ENCODE results near the gene TMEM185A.
"Not testable (repeated sequence)": the region's sequence is repeated elsewhere in the genome, so short reads cannot be mapped to it uniquely, and the experiment has no call there.

The TMEM185A gene

DNA sequence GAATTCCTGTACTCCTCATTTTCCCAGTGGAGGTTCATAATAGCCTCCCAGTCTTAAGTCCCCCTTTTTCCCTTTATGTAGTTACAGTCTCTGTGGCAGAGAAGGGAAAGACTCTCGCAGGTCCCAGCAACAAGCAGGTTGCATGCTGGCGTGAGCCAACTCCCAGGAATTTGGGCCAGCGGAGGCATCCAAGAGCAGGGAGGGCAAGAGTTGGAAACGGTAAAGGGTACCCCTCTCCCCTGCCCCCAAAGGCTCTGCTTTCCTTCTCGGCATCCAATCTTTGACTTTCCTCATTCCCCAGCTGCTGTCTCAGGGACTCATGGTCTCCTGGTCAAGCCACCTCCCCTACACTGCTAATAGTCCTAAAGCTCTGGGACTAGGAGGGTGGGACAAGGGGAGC, 21.1 kb downstream of the TMEM185A start:
- no peak for DNase-seq (ENCODE audit: low read depth in 1 of 2, low spot score in 1 of 2)
- Histone ChIP-seq H3K27me3 (ENCODE audit: insufficient read depth, poor library complexity, severe bottlenecking) (no peaks in the 10 kb centered on the region), H3K4me3 (replicated peaks; ENCODE audit: insufficient read depth, low read length) (no peak overlapping the region), H3K27ac (replicated peaks) (no peak overlapping the region)
- no peak for TF ChIP-seq GABPA (IDR thresholded peaks at IDR 0.05; ENCODE audit: low read depth)
- TF ChIP-seq SPI1 (IDR thresholded peaks at IDR 0.05; ENCODE audit: borderline replicate concordance, low read depth) = no peak
- TF ChIP-seq, protein P1, sequence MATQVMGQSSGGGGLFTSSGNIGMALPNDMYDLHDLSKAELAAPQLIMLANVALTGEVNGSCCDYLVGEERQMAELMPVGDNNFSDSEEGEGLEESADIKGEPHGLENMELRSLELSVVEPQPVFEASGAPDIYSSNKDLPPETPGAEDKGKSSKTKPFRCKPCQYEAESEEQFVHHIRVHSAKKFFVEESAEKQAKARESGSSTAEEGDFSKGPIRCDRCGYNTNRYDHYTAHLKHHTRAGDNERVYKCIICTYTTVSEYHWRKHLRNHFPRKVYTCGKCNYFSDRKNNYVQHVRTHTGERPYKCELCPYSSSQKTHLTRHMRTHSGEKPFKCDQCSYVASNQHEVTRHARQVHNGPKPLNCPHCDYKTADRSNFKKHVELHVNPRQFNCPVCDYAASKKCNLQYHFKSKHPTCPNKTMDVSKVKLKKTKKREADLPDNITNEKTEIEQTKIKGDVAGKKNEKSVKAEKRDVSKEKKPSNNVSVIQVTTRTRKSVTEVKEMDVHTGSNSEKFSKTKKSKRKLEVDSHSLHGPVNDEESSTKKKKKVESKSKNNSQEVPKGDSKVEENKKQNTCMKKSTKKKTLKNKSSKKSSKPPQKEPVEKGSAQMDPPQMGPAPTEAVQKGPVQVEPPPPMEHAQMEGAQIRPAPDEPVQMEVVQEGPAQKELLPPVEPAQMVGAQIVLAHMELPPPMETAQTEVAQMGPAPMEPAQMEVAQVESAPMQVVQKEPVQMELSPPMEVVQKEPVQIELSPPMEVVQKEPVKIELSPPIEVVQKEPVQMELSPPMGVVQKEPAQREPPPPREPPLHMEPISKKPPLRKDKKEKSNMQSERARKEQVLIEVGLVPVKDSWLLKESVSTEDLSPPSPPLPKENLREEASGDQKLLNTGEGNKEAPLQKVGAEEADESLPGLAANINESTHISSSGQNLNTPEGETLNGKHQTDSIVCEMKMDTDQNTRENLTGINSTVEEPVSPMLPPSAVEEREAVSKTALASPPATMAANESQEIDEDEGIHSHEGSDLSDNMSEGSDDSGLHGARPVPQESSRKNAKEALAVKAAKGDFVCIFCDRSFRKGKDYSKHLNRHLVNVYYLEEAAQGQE (IDR thresholded peaks at IDR 0.05; ENCODE audit: insufficient replicate concordance, low read depth) = no peak
- no peak for TF ChIP-seq POLR2AphosphoS5 (IDR thresholded peaks at IDR 0.05; ENCODE audit: low read depth)
- TF ChIP-seq, protein P2, sequence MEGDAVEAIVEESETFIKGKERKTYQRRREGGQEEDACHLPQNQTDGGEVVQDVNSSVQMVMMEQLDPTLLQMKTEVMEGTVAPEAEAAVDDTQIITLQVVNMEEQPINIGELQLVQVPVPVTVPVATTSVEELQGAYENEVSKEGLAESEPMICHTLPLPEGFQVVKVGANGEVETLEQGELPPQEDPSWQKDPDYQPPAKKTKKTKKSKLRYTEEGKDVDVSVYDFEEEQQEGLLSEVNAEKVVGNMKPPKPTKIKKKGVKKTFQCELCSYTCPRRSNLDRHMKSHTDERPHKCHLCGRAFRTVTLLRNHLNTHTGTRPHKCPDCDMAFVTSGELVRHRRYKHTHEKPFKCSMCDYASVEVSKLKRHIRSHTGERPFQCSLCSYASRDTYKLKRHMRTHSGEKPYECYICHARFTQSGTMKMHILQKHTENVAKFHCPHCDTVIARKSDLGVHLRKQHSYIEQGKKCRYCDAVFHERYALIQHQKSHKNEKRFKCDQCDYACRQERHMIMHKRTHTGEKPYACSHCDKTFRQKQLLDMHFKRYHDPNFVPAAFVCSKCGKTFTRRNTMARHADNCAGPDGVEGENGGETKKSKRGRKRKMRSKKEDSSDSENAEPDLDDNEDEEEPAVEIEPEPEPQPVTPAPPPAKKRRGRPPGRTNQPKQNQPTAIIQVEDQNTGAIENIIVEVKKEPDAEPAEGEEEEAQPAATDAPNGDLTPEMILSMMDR (IDR thresholded peaks at IDR 0.05; ENCODE audit: insufficient read depth, low read length) = no peak

DNA sequence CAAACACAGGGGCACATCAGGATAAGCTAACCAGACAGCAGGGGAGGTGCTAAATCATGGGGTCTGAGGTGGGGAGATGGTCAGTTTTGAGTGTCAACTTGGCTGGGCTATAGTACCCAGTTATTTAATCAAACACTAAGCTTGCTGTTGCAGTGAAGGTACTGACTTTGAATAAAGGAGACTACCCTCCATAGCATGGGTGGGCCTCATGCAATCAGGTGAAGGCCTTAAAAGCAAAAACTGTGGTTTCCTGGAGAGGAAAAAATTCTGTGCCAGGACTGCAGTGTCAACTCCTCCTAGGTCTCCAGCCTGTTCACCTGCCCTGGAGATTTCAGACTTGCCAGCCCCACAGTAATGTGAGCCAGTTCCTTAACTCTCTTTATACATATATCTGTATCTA, 23.9 kb downstream of the TMEM185A start:
- Histone ChIP-seq H3K27ac (replicated peaks) (no peak overlapping the region), H3K4me3 (replicated peaks; ENCODE audit: insufficient read depth, low read length) (no peak overlapping the region), H3K27me3 (ENCODE audit: insufficient read depth, poor library complexity, severe bottlenecking) (no peaks in the 10 kb centered on the region)
- TF ChIP-seq, protein P2 (IDR thresholded peaks at IDR 0.05; ENCODE audit: insufficient read depth, low read length) = no peak
- TF ChIP-seq GABPA (IDR thresholded peaks at IDR 0.05; ENCODE audit: low read depth) (no peak), SPI1 (IDR thresholded peaks at IDR 0.05; ENCODE audit: borderline replicate concordance, low read depth) (no peak), POLR2AphosphoS5 (IDR thresholded peaks at IDR 0.05; ENCODE audit: low read depth) (no peak)
- TF ChIP-seq, protein P1 (IDR thresholded peaks at IDR 0.05; ENCODE audit: insufficient replicate concordance, low read depth) = no peak
- DNase-seq (ENCODE audit: low read depth in 1 of 2, low spot score in 1 of 2) = no peak

DNA sequence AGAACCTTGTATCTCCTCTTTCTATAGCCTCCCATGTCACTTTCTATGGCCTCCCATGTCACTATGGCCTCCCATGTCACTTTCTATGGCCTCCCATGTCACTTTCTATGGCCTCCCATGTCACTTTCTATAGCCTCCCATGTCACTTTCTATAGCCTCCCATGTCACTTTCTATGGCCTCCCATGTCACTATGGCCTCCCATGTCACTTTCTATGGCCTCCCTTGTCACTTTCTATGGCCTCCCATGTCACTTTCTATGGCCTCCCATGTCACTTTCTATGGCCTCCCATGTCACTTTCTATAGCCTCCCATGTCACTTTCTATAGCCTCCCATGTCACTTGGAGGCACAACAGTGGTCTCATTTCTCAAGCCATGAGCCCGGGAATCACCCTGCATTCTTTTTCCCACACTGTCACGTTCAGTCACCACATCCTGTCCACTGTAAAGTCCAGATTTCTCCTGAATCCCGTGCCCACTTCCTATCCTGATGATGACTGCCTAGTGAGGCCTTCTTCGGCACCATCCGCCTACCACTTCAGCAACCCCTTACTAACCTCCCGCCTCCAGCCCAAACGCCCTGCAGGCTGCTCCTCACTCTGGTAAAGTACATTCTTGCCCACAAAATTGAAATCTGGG, 26.2 kb downstream of the TMEM185A start:
- not testable (repeated sequence) for H3K4me3 ChIP-seq (replicated peaks; ENCODE audit: insufficient read depth, low read length); DNase-seq (ENCODE audit: low read depth in 1 of 2, low spot score in 1 of 2); H3K27ac ChIP-seq (replicated peaks); H3K27me3 ChIP-seq (ENCODE audit: insufficient read depth, poor library complexity, severe bottlenecking)

DNA sequence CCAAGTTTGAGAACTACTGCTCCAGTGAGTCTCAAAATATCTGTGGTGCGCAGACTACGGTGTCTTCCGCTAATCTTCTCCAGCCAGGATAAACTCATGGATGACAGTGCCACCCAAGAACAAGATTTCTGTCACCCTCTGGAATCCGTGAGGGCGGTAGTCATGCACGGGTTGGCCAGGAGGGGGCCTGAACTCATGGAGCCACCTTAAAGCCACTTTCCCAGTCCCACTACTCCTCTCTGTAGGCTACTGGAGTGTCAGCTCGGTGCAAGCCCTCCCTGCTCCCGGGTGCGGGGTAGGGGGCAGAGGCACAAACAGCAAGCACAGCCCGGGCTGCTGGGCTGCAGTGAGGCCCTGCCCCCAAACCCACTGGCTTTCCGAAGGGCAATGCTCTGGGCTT, 33.0 kb downstream of the TMEM185A start:
- not testable (repeated sequence) for H3K27me3 ChIP-seq (ENCODE audit: insufficient read depth, poor library complexity, severe bottlenecking); DNase-seq (ENCODE audit: low read depth in 1 of 2, low spot score in 1 of 2); H3K27ac ChIP-seq (replicated peaks); H3K4me3 ChIP-seq (replicated peaks; ENCODE audit: insufficient read depth, low read length)

DNA sequence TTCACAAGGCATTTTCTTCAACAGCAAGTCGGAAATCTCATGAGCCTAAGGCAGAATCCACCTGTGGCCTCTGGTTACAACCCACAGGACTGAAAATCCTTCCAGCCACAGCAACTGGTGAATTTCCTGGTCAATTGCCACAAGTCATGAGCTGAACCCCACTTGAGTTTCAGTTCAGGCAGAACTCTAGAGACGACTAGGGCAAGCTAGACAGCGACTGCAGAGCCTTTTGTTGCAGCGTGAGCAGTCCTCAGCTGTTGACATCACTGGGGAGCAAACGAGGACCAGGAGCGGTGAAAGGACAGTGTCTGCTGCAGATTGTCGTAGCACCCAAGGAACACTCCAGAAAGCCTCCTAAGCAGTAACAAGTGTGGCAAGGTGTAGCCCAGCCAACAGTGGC, 35.6 kb downstream of the TMEM185A start:
- H3K4me3 ChIP-seq (replicated peaks; ENCODE audit: insufficient read depth, low read length); DNase-seq (ENCODE audit: low read depth in 1 of 2, low spot score in 1 of 2); H3K27ac ChIP-seq (replicated peaks); H3K27me3 ChIP-seq (ENCODE audit: insufficient read depth, poor library complexity, severe bottlenecking): not testable (repeated sequence)

DNA sequence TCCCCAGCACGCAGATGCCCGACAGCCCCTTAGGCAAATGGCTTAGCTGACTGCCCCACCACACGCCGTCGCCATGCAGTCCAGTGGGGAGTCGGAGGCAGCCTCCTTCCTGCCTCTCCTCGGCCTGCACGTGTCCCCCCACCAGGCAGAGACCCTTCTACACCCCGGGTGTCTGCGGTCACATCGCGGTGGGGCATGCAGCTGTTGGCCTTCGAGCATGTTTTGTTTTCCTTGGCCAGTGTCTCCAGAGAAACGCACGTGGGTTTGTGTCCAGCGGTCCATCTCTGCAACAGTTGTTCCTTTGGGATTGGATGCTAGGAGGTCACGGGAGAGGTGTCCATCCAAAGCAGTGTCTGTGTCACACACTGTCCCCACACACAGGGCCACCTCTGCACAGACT, 36.4 kb downstream of the TMEM185A start, which contains the start of gene HSFX2:
Gene HSFX2, minus strand, starts transcription at position 101 of the 400 bp plus-strand sequence. CDS start 614 bp downstream, outside the sequence.
- not testable (repeated sequence) for H3K27ac ChIP-seq (replicated peaks); H3K4me3 ChIP-seq (replicated peaks; ENCODE audit: insufficient read depth, low read length); H3K27me3 ChIP-seq (ENCODE audit: insufficient read depth, poor library complexity, severe bottlenecking); DNase-seq (ENCODE audit: low read depth in 1 of 2, low spot score in 1 of 2)

DNA sequence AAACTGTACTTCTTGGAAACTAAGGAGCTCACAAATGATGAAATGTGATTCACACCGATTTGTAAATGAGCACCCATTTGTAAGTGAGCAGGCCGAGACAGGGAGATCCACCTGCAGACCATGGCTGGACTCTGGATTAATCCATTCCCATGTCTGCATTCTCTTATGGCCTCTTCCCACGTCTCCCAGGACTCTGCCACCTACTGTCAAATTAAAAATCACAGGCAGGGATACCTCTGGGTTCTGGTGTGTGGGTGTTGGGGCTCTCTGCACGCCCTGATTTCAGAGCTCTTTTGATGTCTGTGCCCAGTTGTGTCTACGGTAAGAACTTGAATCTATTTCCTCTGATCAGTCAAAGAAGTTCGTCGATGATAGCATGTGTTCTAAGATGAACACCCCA, 40.6 kb downstream of the TMEM185A start:
- H3K27ac ChIP-seq (replicated peaks); DNase-seq (ENCODE audit: low read depth in 1 of 2, low spot score in 1 of 2); H3K27me3 ChIP-seq (ENCODE audit: insufficient read depth, poor library complexity, severe bottlenecking); H3K4me3 ChIP-seq (replicated peaks; ENCODE audit: insufficient read depth, low read length): not testable (repeated sequence)

DNA sequence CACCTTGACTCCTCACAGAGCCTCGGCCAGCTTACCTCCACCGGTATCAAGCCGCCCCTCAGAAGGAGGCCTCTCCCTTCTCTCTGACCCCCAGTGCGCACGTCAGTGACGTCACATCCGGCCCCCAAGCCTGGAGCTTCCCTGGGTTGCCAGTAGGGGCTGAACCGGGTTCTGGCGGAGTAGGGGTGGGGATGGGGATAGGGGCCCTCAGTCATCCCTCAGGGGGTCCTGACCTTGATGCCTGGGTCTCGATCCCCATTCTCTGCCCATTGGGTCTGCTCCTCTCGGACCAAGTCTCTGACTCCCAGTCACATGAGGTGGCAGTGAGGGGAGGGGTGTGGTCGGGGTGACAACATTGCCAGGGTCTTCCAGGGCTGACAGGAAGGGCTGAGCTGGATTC, 44.2 kb downstream of the TMEM185A start, which contains the start of gene MAGEA9B:
Gene MAGEA9B, minus strand, starts transcription at position 101 of the 400 bp plus-strand sequence. CDS start 4,280 bp downstream, outside the sequence.
- H3K27ac ChIP-seq (replicated peaks); DNase-seq (ENCODE audit: low read depth in 1 of 2, low spot score in 1 of 2); H3K4me3 ChIP-seq (replicated peaks; ENCODE audit: insufficient read depth, low read length); H3K27me3 ChIP-seq (ENCODE audit: insufficient read depth, poor library complexity, severe bottlenecking): not testable (repeated sequence)

DNA sequence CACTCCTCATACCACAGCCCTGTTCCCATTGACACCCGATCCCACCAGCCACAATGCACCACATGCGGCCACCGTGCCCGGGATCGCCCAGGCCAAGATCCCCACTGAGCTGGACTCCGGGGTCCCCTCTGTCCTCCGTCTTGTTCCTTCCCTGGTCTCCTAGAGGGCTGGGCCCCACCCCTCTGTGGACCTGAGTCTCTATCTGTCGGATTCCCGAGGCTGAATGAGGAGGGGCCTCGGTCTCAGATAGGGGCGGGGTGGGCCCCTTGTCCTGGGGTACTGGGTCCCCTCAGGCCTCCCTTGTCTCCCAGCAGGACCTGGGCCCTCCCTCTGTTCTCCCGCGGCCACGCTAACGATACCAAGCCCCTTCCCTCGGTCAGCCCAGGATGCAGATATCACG, 46.0 kb downstream of the TMEM185A start:
- not testable (repeated sequence) for H3K4me3 ChIP-seq (replicated peaks; ENCODE audit: insufficient read depth, low read length); H3K27me3 ChIP-seq (ENCODE audit: insufficient read depth, poor library complexity, severe bottlenecking); H3K27ac ChIP-seq (replicated peaks); DNase-seq (ENCODE audit: low read depth in 1 of 2, low spot score in 1 of 2)
